ENCODE data around the gene ESR2.
"Not testable (repeated sequence)": the region's sequence is repeated elsewhere in the genome, so short reads cannot be mapped to it uniquely, and the experiment has no call there.

The ESR2 gene

GRCh38 chr14:64196056-64196455 lies 98.1 kb downstream of the ESR2 start:
- no peak for DNase-seq

GRCh38 chr14:64195199-64195598 lies 99.0 kb downstream of the ESR2 start:
- no peak for DNase-seq

- DNase-seq: no peak
Measured at GRCh38 chr14:64194404-64194803, 99.8 kb downstream of the ESR2 start.

- DNase-seq: no peak
Measured at GRCh38 chr14:64193821-64194220, 100.3 kb downstream of the ESR2 start.

GRCh38 chr14:64191756-64192155 lies 102.4 kb downstream of the ESR2 start:
- DNase-seq: no peak

GRCh38 chr14:64190974-64191502 lies 103.1 kb downstream of the ESR2 start:
- no peak for DNase-seq

GRCh38 chr14:64187331-64187730 lies 106.8 kb downstream of the ESR2 start:
- DNase-seq: no peak

GRCh38 chr14:64186231-64187129 lies 107.7 kb downstream of the ESR2 start:
- DNase-seq: no peak

- no peak for DNase-seq
Measured at GRCh38 chr14:64185184-64185583, 109.0 kb downstream of the ESR2 start.

GRCh38 chr14:64184103-64184729 lies 110.0 kb downstream of the ESR2 start:
- DNase-seq: no peak

- DNase-seq: not testable (repeated sequence)
Measured at GRCh38 chr14:64182908-64183307, 111.3 kb downstream of the ESR2 start.

GRCh38 chr14:64178814-64179213 lies 115.4 kb downstream of the ESR2 start:
- DNase-seq: no peak

GRCh38 chr14:64176330-64176729 lies 117.8 kb downstream of the ESR2 start:
- DNase-seq: no peak

GRCh38 chr14:64174922-64175782 lies 119.0 kb downstream of the ESR2 start:
- no peak for DNase-seq

GRCh38 chr14:64170181-64170580 lies 124.0 kb downstream of the ESR2 start:
- no peak for DNase-seq

GRCh38 chr14:64159588-64159987 lies 134.6 kb downstream of the ESR2 start:
- no peak for DNase-seq

GRCh38 chr14:64158608-64159007 lies 135.6 kb downstream of the ESR2 start:
- DNase-seq: no peak

- DNase-seq: no peak
Measured at GRCh38 chr14:64149921-64150320, 144.2 kb downstream of the ESR2 start.

GRCh38 chr14:64147126-64147790 lies 146.9 kb downstream of the ESR2 start:
- DNase-seq: no peak

- no peak for DNase-seq
Measured at GRCh38 chr14:64137657-64138290, 156.4 kb downstream of the ESR2 start.

GRCh38 chr14:64126548-64126947 lies 167.6 kb downstream of the ESR2 start:
- no peak for DNase-seq

GRCh38 chr14:64125270-64125669 lies 168.9 kb downstream of the ESR2 start:
- DNase-seq: no peak
